Muscle of leg (tissue), 11 donors: ENCODE measurements around the gene SOCS1. TPM values are rescaled to one million over a fixed set of nuclear protein-coding genes. Genes with fewer than 3 reads are reported as not detected.

ENCODE experiments used
- DNase-seq: peaks from one replicate; pipeline ENCODE4 v3.0.0; 2013
- H3K27ac ChIP-seq: one replicate; pipeline ENCODE4 v1.5.1; 2013; ENCODE audit warnings: mild to moderate bottlenecking, low read length, control low read depth
- H3K27me3 ChIP-seq: one replicate; pipeline ENCODE4 v1.6.1; 2013; ENCODE audit warnings: low read length; ENCODE audit not compliant: control insufficient read depth, insufficient read depth
- H3K36me3 ChIP-seq: one replicate; pipeline ENCODE4 v1.6.1; 2013; ENCODE audit warnings: low read length; ENCODE audit not compliant: control insufficient read depth, insufficient read depth
- H3K4me1 ChIP-seq: one replicate; pipeline ENCODE4 v1.6.1; 2013; ENCODE audit warnings: low read length; ENCODE audit not compliant: control insufficient read depth, insufficient read depth
- H3K4me3 ChIP-seq: one replicate; pipeline ENCODE4 v1.5.1; 2013; ENCODE audit warnings: low read length, control low read depth
- H3K9me3 ChIP-seq: replicated peaks from 2 replicates; pipeline ENCODE4 v1.6.1; 2013; ENCODE audit warnings: low read depth, low read length; ENCODE audit not compliant: control insufficient read depth
- WGBS: methylation state at CpG from one replicate; pipeline ENCODE4 v1.1.5; 2013; ENCODE audit warnings: missing lambda C conversion rate; ENCODE audit not compliant: insufficient coverage; 5-methylcytosine and 5-hydroxymethylcytosine counted together
- polyA plus RNA-seq, 8 donors: library from polyadenylated mRNA; unstranded; fragments of 120-200 nt; gene quantifications; one replicate each; pipeline versions ENCODE4 v1.2.1 to v1.2.3, GENCODE V29; 2013; ENCODE audit warnings: inconsistent platforms in 1 of 8, low replicate concordance in 1 of 8; ENCODE audit not compliant: insufficient read length in 8 of 8, insufficient read depth in 1 of 8
- total RNA-seq: library from RNA; stranded (reverse); fragments of 120-200 nt; gene quantifications from one replicate; pipeline ENCODE4 v1.2.4, GENCODE V29; 2013

Gene SOCS1
- total and polyA plus RNA-seq, 9 donors: 0.89 to 5.3 (median 2.8) TPM

DNA sequence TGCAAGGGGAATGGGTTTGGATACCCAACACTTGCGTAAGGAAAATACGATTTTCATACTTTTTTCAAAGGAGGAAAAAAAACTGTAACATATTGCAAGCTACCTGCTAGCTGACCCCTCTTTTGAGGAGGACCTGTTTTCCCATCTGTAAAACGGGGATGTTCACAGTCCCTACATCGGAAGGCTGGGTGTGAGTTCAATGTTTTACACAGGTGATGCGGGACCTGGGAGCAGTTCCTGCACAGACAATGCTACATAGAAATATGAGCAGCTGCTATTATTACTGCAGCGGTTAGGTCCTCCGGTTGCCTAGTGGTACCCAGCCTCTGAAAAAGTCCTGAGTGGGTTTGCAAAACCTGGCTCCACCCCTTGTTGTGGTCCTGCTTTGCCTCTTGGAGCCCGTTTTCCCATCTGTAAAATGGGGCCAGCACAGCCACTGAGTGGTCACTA, 3.5 kb downstream of the SOCS1 start:
- no peak overlapping the region for H3K4me3 ChIP-seq
- H3K4me1 ChIP-seq: peaks cover 23% of the 10 kb centered on the region
- DNase-seq: no peak

GRCh38 chr16:11251525-11252481, 4.2 kb downstream of the SOCS1 start:
- Histone ChIP-seq H3K27me3 (peaks cover 14% of the 10 kb centered on the region), H3K4me1 (peaks cover 16% of the 10 kb centered on the region), H3K4me3 (no peak overlapping the region), H3K36me3 (peaks cover 3% of the 10 kb centered on the region), H3K27ac (no peak overlapping the region), H3K9me3 (no peaks in the 10 kb centered on the region)
- DNase-seq: no peak
- WGBS: 84% methylated on average over 7 of the region's 18 CpGs

More for the DNA sequence above, 3.5 kb downstream of the SOCS1 start:
- H3K27me3 ChIP-seq: peaks cover 14% of the 10 kb centered on the region
- H3K27ac ChIP-seq: no peak overlapping the region
- no peaks in the 10 kb centered on the region for H3K9me3 ChIP-seq
- H3K36me3 ChIP-seq: peaks cover 3% of the 10 kb centered on the region
- 85% methylated on average over 7 of the region's 8 CpGs for WGBS

GRCh38 chr16:11250786-11251524, 5.0 kb downstream of the SOCS1 start:
- H3K27ac ChIP-seq: no peak overlapping the region

GRCh38 chr16:11250091-11250785, 5.8 kb downstream of the SOCS1 start:
- peaks cover 14% of the 10 kb centered on the region for H3K4me1 ChIP-seq
- DNase-seq: no peak
- peaks cover 14% of the 10 kb centered on the region for H3K27me3 ChIP-seq
- peaks cover 3% of the 10 kb centered on the region for H3K36me3 ChIP-seq
- no peak overlapping the region for H3K4me3 ChIP-seq
- 44% methylated on average over 15 of the region's 16 CpGs for WGBS
- H3K27ac ChIP-seq: no peak overlapping the region
- H3K9me3 ChIP-seq: peaks cover 3% of the 10 kb centered on the region

More at GRCh38 chr16:11250786-11251524, 5.0 kb downstream of the SOCS1 start:
- Histone ChIP-seq H3K4me3 (no peak overlapping the region), H3K4me1 (peaks cover 14% of the 10 kb centered on the region), H3K27me3 (peaks cover 14% of the 10 kb centered on the region), H3K36me3 (peaks cover 3% of the 10 kb centered on the region), H3K9me3 (peaks cover 3% of the 10 kb centered on the region)
- no peak for DNase-seq
- WGBS: 100% methylated on average over 2 of the region's 10 CpGs

DNA sequence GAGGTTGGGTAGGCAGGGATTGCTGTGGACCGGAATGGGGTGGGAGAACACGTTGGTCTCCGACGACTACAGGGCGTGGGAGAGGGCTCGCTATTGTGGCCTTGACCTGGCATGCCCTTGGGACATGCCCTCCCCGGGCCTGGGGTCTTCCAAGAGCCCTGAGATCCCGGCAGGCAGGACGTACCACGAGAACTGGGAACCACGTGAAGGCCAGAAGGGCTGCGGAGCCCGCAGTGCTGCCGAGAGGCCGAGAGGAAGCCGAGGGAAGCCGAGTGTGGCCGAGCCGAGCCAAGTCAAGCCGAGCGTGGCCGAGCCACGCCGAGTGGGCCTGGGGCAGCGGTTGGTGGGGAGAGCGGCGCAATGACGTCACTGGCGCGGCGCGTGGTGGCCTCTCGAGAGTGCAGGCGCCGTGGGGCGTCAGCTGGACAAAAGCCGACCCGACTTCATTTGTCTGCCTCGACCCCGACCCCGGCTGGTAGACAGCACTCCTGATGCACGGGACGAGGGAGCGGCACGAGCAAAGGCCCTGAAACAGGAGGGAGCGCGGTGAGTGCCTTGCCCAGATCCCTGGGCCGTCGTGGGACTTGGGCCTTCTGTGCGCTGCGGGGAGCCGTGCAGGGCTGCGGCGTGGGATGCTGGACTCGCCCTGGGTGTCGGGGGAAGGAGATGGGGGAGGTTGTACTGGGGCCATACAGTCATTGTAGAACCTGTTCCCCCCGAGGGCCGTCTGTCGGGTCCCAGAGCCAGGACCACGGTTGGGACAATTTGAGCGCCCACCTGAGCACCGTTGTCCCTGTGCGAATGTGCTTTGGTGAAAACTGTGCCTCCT, 6.6 kb downstream of the SOCS1 start:
- Histone ChIP-seq H3K27ac (no peak overlapping the region), H3K27me3 (peaks cover 11% of the 10 kb centered on the region), H3K9me3 (peaks cover 3% of the 10 kb centered on the region), H3K4me1 (peaks cover 11% of the 10 kb centered on the region), H3K4me3 (no peak overlapping the region), H3K36me3 (peaks cover 3% of the 10 kb centered on the region)
- no peak for DNase-seq
- WGBS: 86% methylated on average over 57 of the region's 63 CpGs

- Histone ChIP-seq H3K9me3 (peaks cover 3% of the 10 kb centered on the region), H3K27me3 (peaks cover 2% of the 10 kb centered on the region), H3K4me3 (no peak overlapping the region), H3K27ac (no peak overlapping the region), H3K4me1 (peaks cover 2% of the 10 kb centered on the region), H3K36me3 (peaks cover 3% of the 10 kb centered on the region)
- no peak for DNase-seq
- WGBS: 80% methylated on average over 6 of the region's 8 CpGs
These were observed 7.9 kb downstream of the SOCS1 start for GRCh38 chr16:11248133-11248532.

GRCh38 chr16:11245988-11246387, 10.0 kb downstream of the SOCS1 start:
- no peak overlapping the region for H3K4me3 ChIP-seq
- no peak overlapping the region for H3K27ac ChIP-seq
- no peaks in the 10 kb centered on the region for H3K27me3 ChIP-seq
- H3K9me3 ChIP-seq: peaks cover 3% of the 10 kb centered on the region
- no peak for DNase-seq
- no peaks in the 10 kb centered on the region for H3K36me3 ChIP-seq
- peaks cover 4% of the 10 kb centered on the region for H3K4me1 ChIP-seq

DNA sequence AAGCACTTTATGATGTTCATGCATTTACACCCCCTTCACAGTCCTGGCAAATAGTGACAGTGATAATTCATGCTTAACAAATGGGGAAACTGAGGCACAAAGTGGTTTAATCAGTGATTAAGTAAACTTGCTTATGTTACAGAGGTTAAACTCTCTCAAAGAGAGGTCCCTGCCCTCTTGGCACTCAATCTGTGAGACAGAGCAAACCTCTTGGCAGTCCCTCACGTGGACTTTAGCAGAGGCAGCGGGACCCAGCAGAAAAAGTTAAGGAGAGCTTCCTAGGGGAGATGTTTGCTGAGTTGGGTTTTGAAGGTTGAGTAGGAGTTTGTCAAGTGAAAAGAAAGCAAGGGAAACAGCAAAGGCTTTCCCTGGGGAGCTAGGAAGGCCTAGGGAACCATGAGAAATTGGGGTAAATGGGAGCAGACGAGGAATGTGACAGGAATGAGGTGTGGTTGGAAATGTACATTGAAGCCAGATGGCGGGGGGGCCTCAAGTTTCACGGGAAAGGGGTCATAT, 10.7 kb downstream of the SOCS1 start:
- Histone ChIP-seq H3K36me3 (no peaks in the 10 kb centered on the region), H3K27me3 (no peaks in the 10 kb centered on the region), H3K4me3 (no peak overlapping the region), H3K9me3 (peaks cover 3% of the 10 kb centered on the region), H3K27ac (no peak overlapping the region), H3K4me1 (peaks cover 8% of the 10 kb centered on the region)
- WGBS: 52% methylated on average over 3 of the region's 5 CpGs
- DNase-seq: no peak

DNA sequence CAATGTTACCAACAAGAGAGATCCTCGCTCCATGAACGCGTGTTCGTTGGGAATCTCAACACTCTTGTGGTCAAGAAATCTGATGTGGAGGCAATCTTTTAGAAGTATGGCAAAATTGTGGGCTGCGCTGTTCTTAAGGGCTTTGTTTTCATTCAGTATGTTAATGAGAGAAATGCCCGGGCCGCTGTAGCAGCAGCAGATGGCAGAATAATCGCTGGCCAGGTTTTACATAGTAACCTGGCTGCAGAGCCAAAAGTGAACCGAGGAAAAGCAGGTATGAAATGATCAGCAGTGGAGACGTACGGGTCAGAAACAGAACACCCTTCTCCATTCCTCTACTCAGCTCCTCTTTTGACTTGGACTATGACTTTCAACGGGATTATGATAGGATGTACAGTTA, 13.3 kb downstream of the SOCS1 start:
- Histone ChIP-seq H3K36me3 (no peaks in the 10 kb centered on the region), H3K4me1 (peaks cover 11% of the 10 kb centered on the region), H3K4me3 (no peak overlapping the region), H3K27ac (no peak overlapping the region), H3K9me3 (peaks cover 3% of the 10 kb centered on the region), H3K27me3 (no peaks in the 10 kb centered on the region)
- DNase-seq: no peak
- WGBS: 71% methylated on average over 4 of the region's 12 CpGs
